PC-9 (cell line): ENCODE results near the gene PROK1. TPM values are rescaled to one million over a fixed set of nuclear protein-coding genes. Genes with fewer than 3 reads are reported as not detected.

ENCODE experiments used
- BruUV-seq: library from RNA; stranded (reverse); fragments of 400-500 nt; replicated peaks from 2 replicates; lab custom pipeline; 2021; lab: Mats Ljungman, UMichigan
- CTCF ChIA-PET: fragments of 300-600 bp; sonication (Branson Sonifier 250); formaldehyde crosslinking; loops from one replicate; lab custom pipeline; 2022; ENCODE audit warnings: antibody characterized with exemption; lab: Charles Lee
- POLR2A ChIA-PET: fragments of 300-600 bp; sonication (Branson Sonifier 250); formaldehyde crosslinking; loops from one replicate; lab custom pipeline; 2022; ENCODE audit warnings: antibody characterized with exemption; ENCODE audit not compliant: unreplicated experiment; lab: Charles Lee
- DNase-seq, 2 experiments: peaks; one replicate each; pipeline versions ENCODE4 v3.0.0 to v3.0.0-alpha.2; 2015 to 2022; ENCODE audit warnings: mixed read lengths in 1 of 2
- H2AFZ ChIP-seq: fragments of 200-600 bp; sonication (generic); 2 replicates; pipeline ENCODE4 v1.8.1; 2017; ENCODE audit warnings: antibody characterized with exemption
- H3F3A ChIP-seq: fragments of 200-600 bp; sonication (generic); 2 replicates; pipeline ENCODE4 v1.8.1; 2017; ENCODE audit warnings: antibody characterized with exemption, mild to moderate bottlenecking, low read depth; ENCODE audit not compliant: insufficient read depth
- H3K27ac ChIP-seq: fragments of 200-600 bp; sonication (generic); 2 replicates; pipeline ENCODE4 v1.6.1; 2016; ENCODE audit warnings: mixed run types
- H3K27me3 ChIP-seq: fragments of 200-600 bp; sonication (generic); 2 replicates; pipeline ENCODE4 v1.6.1; 2016; ENCODE audit warnings: low read depth, mixed run types; ENCODE audit not compliant: insufficient read depth
- H3K36me3 ChIP-seq: fragments of 200-600 bp; sonication (generic); 2 replicates; pipeline ENCODE4 v1.6.1; 2016; ENCODE audit warnings: low read depth, mixed run types
- H3K4me1 ChIP-seq: fragments of 200-600 bp; sonication (generic); replicated peaks from 2 replicates; pipeline ENCODE4 v1.6.1; 2016; ENCODE audit warnings: mixed run types; ENCODE audit not compliant: insufficient read depth
- H3K4me2 ChIP-seq: fragments of 200-600 bp; sonication (generic); 2 replicates; pipeline ENCODE4 v1.6.1; 2017; ENCODE audit warnings: mixed run types
- H3K4me3 ChIP-seq: fragments of 200-600 bp; sonication (generic); 2 replicates; pipeline ENCODE4 v1.6.1; 2016; ENCODE audit warnings: mixed run types
- H3K79me2 ChIP-seq: fragments of 200-600 bp; sonication (generic); 2 replicates; pipeline ENCODE4 v1.6.1; 2017; ENCODE audit warnings: low read depth, mixed run types
- H3K9me2 ChIP-seq: fragments of 200-600 bp; sonication (generic); 2 replicates; pipeline ENCODE4 v1.8.1; 2017; ENCODE audit warnings: mild to moderate bottlenecking; ENCODE audit not compliant: insufficient read depth
- H3K9me3 ChIP-seq: fragments of 200-600 bp; sonication (generic); 2 replicates; pipeline ENCODE4 v1.8.1; 2016; ENCODE audit warnings: low read depth; ENCODE audit not compliant: insufficient read depth
- H4K20me1 ChIP-seq: fragments of 200-600 bp; sonication (generic); 2 replicates; pipeline ENCODE4 v1.8.1; 2017; ENCODE audit not compliant: insufficient read depth
- EZH2 ChIP-seq: fragments of 200-600 bp; sonication (generic); IDR thresholded peaks from 2 replicates; pipeline ENCODE4 v1.8.0; 2017; ENCODE audit warnings: antibody characterized with exemption, low read depth
- intact Hi-C: fragments of 100-400 bp; cut with micrococcal nuclease; formaldehyde crosslinking; loops from one replicate; pipeline ENCODE4 v1.10.0; 2022; ENCODE audit not compliant: unreplicated experiment
- total RNA-seq: library from RNA; stranded (reverse); gene quantifications from 2 replicates; pipeline ENCODE4 v1.2.3, GENCODE V29; 2021
- TF ChIP-seq, protein P1 (sequence below): fragments of 200-600 bp; sonication (generic); conservative IDR thresholded peaks from 2 replicates; pipeline ENCODE4 v1.6.1; 2017; ENCODE audit warnings: mixed run types, antibody characterized with exemption, mild to moderate bottlenecking, moderate library complexity

PROK1 gene
- total RNA-seq, 1 experiment from 2014 or later, result not detected

DNA sequence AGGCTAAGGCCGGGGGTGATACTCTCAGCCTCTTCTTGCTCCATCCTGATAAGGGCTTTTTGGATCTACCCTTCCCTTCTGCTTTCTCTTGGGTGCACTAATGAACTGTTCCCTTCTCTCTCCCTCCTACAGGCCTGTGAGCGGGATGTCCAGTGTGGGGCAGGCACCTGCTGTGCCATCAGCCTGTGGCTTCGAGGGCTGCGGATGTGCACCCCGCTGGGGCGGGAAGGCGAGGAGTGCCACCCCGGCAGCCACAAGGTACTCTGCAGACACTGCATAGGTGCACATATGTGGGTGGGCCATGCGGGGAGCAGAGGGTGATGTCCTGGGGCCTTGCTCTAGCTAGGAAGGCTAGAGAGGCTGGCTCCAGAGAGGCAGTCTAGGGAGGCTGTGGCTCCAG is 2.9 kb downstream of the PROK1 start:
- Histone ChIP-seq H2AFZ (no peak overlapping the region), H3K79me2 (no peaks in the 10 kb centered on the region), H3K4me3 (no peak overlapping the region), H3F3A (no peaks in the 10 kb centered on the region), H4K20me1 (no peaks in the 10 kb centered on the region), H3K27me3 (peaks cover 43% of the 10 kb centered on the region), H3K9me2 (no peaks in the 10 kb centered on the region), H3K4me2 (no peak overlapping the region), H3K9me3 (no peaks in the 10 kb centered on the region), H3K36me3 (no peaks in the 10 kb centered on the region), H3K27ac (no peak overlapping the region), H3K4me1 (0 out of 2 replicates have a peak, but pooled peaks cover 6% of the 10 kb centered on the region)
- POLR2A ChIA-PET, result no interaction called here
- intact Hi-C loops, result no loop called here
- no TSS peak for BruUV-seq
- TF ChIP-seq EZH2, result no peak
- TF ChIP-seq, protein P1, sequence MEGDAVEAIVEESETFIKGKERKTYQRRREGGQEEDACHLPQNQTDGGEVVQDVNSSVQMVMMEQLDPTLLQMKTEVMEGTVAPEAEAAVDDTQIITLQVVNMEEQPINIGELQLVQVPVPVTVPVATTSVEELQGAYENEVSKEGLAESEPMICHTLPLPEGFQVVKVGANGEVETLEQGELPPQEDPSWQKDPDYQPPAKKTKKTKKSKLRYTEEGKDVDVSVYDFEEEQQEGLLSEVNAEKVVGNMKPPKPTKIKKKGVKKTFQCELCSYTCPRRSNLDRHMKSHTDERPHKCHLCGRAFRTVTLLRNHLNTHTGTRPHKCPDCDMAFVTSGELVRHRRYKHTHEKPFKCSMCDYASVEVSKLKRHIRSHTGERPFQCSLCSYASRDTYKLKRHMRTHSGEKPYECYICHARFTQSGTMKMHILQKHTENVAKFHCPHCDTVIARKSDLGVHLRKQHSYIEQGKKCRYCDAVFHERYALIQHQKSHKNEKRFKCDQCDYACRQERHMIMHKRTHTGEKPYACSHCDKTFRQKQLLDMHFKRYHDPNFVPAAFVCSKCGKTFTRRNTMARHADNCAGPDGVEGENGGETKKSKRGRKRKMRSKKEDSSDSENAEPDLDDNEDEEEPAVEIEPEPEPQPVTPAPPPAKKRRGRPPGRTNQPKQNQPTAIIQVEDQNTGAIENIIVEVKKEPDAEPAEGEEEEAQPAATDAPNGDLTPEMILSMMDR, result no peak
- DNase-seq, result no peak
- CTCF ChIA-PET, result interaction anchor here (1.3 to 1.5 kb wide), 2 partner anchors 41 to 257 kb away, joined by 3 read pairs; no protein-coding TSS in a partner anchor

DNA sequence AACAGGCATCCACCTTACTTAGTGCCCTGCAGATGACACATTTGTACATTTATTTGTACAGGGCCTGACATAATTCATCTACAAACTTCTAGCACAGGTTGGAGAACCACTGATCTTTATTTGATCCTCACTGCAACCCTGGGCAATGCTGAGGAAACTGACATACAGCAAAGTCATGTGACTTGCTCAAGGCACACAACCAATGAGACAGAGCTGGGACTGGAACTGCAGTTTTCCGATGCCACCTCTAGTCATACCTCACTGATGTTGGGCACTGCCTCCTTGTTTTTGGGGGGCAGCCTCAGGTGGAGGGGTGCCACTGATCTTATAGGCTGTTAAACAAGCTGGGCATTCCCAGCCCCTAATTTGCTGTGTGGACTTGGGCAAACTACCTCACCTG is 3.4 kb downstream of the PROK1 start:
- Histone ChIP-seq H3K9me3 (no peaks in the 10 kb centered on the region), H3K79me2 (no peaks in the 10 kb centered on the region), H3K4me1 (0 out of 2 replicates have a peak, but pooled peaks cover 6% of the 10 kb centered on the region), H3K27me3 (peaks cover 42% of the 10 kb centered on the region), H3K4me2 (no peak overlapping the region), H3K27ac (no peak overlapping the region), H3K36me3 (no peaks in the 10 kb centered on the region), H3K9me2 (no peaks in the 10 kb centered on the region), H2AFZ (no peak overlapping the region), H4K20me1 (no peaks in the 10 kb centered on the region), H3K4me3 (no peak overlapping the region), H3F3A (no peaks in the 10 kb centered on the region)
- BruUV-seq, result no TSS peak
- DNase-seq, result no peak
- ChIA-PET POLR2A (no interaction called here), CTCF (interaction anchor here (1.5 kb wide), 1 partner anchor 41 kb away, joined by 3 read pairs; no protein-coding TSS in a partner anchor)
- intact Hi-C loops, result no loop called here
- no peak for TF ChIP-seq EZH2
- TF ChIP-seq, protein P1, result no peak

DNA sequence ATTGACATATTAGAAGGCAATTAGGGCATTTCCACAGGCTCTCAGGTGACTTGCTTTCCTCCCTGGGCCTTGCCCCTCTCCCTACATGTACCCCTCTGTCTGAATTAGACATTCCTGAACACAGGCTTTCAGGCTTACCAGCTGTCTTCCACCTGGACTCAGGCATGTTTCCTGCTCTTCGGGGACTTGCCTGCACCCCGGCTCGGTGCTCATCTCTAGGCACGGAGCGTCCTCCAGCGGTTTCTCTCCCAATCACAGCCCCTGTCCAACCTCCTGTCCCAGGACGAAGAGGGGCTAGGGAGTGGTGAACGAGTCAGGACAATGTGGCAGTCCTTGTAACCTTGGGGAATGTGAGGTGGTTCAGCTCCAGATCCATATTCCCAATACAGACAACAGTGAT is 4.2 kb downstream of the PROK1 start:
- Histone ChIP-seq H3F3A (no peaks in the 10 kb centered on the region), H3K36me3 (no peaks in the 10 kb centered on the region), H3K4me1 (0 out of 2 replicates have a peak, but pooled peaks cover 1% of the 10 kb centered on the region), H4K20me1 (no peaks in the 10 kb centered on the region), H3K4me3 (no peak overlapping the region), H3K27ac (no peak overlapping the region), H3K9me3 (no peaks in the 10 kb centered on the region), H3K4me2 (no peak overlapping the region), H3K27me3 (peaks cover 34% of the 10 kb centered on the region), H2AFZ (no peak overlapping the region), H3K9me2 (no peaks in the 10 kb centered on the region), H3K79me2 (no peaks in the 10 kb centered on the region)
- ChIA-PET CTCF (no interaction called here), POLR2A (no interaction called here)
- no peak for TF ChIP-seq EZH2
- TF ChIP-seq, protein P1, result no peak
- no TSS peak for BruUV-seq
- no peak for DNase-seq
- intact Hi-C loops, result no loop called here
